ENCODE data around the gene PPP2R5A.
"Not testable (repeated sequence)": the region's sequence is repeated elsewhere in the genome, so short reads cannot be mapped to it uniquely, and the experiment has no call there.

PPP2R5A gene

DNA sequence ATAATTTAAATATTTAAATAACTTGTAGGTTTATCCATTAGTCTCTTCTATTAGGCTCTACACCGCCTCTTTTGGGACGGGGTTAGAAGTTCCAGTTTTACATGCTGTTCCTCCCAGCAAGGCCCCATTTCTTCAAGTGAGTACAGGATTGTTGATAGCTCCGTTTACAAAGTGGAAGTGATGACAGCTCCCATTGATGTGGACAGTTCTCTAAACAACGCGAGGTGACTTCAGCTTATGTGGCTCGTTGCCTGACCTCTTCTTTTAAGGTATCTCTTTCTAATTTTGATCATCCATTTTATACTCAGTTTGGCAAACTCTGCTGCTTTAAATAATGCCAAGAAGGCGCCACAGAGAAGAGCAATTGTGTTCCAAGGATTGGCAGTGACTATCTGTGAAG is 79.8 kb downstream of the PPP2R5A start:
- DNase-seq: no peak

DNA sequence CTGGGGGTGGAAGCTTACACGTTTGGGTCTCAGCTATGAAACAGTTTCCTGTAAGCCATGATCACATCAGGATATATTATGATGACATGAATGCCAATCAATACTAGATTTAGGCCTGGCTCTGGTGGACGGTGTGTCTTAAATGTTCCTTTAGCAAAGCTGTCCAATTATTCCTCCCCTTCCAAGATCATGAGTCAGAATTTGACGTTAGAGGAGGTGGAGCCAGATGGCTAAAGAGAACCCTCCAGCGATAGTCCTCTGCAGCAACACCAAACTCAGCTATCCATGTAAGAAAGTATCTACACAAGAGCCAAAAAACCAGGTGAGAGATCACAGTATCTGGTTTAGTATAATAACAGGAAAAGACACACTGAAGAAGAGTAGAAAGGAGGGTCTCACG is 81.7 kb downstream of the PPP2R5A start:
- no peak for DNase-seq

DNA sequence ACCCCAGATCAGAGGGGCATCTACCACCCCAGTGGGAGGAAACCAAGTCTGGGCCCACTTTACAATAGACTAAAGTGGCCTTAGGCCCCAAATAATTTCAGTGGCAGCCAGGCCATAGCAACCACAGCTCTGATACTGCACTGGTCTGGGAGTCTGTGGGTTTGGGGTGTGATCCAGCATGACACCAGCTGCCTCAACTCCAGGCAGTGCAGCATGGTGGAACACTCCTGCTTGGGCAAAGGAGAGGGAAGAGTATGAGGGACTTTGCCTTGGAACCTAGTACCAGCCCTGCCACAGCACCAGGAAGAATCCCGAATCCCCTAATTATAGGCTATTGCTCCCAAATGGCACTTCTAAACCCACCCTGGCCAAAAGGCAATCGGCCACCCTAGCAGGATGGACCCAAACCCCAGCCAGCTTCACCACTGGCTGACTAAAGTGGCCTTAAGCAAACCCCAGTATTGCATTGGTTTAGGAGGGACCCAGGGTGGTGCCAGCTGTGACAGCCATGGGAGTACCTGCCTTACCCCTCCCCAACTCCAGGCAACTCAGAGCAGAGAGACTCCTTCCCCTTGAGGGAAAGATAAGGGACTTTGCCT is 82.4 kb downstream of the PPP2R5A start:
- no peak for DNase-seq

DNA sequence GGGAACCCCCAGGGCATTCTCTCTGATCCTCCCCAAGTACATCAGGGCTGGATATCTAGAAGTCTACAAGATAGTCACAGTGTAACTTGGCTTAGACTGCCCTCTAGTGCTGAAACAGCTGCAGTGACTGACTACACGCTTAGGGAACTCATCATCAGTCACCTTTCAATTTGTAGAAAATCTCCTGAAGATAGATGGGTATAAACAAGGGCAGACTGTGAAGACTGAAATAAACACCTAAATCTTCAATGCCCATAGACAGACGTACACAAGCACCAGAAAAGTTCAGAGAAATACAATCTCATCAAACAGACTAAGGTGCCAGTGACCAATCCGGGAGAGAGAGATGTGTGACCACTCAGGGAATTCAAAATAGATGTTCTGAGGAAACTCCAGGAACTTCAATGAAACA is 82.9 kb downstream of the PPP2R5A start:
- peak; percentile 77 for DNase-seq

DNA sequence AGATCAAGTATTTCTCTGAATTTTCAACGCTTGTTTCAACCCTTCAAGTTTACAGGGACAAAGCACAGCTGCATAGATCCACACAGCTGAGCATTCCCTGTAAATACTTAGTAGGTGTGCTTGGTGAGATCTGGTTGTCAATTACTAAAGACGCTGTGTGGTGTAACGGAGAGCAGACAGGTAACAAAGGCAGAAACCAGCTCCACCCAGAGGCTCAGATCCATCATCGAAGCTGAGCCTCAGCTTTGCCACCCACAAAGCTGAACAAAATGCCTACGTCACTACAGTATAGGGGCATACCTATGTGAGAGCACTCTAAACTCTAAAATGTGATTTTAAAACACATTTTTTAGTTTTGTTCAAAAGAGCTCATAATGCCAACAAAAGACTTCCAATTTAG is 90.8 kb downstream of the PPP2R5A start:
- no peak for DNase-seq

DNA sequence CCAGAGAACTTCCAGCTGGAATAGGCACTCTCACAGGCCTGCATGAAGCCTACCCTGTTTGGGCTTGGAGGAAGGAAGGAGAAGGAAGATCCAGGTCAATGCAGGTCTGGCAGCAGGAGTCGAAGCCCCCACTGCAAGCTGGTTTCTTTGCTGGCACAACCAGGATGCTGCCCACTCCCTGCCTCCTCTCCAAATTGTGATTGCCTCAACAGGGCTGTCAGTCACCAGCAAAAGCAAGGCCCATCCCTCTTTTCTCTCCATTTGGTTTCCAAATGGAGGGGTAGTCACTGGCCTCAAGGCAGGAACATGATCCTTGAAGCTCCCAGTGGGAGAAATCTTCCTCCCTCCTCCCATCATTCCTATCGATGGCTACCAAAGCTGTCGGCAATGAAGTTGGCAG is 92.4 kb downstream of the PPP2R5A start:
- no peak for DNase-seq

DNA sequence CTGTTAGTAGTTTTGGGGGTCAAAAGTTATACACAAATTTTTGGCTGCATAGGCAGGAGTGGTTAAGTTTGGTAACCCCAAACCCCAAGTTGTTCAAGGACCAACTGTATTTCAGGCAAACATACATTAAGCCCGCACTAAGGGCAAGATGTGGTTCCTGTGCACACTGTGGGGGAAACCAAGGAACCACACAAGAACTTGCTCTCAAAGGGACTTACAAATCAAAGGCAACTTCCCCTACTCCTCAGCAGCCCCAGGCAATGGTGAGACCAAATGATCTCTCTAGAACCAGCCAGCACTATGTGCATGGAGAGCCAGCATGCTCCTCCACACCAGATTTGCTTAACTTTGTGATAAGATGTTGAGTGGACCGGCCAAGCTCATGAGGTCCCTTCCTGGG is 94.2 kb downstream of the PPP2R5A start:
- no peak for DNase-seq

DNA sequence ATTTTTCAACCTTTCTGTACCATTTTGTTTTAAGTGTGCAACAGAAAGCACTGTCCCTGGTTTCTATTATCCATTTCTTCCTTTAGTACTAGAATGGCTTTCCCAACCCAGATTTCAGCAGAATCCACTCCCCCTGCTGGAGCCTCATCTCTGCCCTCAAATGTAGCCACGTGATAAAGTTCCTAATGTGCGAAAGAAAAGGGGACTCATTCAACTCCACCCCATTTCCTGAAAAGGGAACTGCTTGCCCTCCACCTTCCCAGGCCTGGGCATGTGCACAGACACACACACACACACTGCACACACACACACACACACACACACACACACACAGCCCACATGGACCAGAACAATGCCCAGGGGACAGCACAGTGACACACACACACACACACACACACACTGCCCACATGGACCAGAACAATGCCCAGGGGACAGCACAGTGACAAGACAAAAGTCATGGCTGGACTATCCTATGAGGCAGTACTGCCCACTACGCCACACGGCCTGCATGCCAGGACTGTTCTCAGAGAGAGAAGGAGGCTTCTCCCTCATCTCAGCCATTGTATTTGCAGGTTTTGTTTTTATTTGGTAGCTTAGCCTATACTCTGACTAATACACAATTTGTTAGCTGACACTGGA is 96.3 kb downstream of the PPP2R5A start:
- DNase-seq: no peak

DNA sequence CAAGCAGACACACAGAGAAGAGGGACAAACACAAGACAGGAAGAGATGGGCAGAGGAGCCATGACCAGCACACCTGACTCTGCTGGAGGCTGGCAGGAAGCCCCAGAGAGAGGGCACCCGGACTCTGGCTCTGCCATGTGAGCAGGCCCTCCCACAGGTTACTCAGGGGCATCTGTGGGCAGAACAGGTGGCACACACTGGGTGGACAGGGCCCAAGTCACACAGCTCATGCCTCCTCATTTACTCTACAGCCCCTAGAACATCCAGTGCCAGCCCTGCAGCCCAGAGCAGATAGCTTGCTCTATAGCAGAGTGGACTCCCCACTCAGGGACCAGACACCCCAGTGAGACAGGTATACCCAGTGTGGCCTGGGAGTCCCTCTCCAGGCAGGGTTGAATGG is 100.8 kb downstream of the PPP2R5A start:
- DNase-seq: no peak

DNA sequence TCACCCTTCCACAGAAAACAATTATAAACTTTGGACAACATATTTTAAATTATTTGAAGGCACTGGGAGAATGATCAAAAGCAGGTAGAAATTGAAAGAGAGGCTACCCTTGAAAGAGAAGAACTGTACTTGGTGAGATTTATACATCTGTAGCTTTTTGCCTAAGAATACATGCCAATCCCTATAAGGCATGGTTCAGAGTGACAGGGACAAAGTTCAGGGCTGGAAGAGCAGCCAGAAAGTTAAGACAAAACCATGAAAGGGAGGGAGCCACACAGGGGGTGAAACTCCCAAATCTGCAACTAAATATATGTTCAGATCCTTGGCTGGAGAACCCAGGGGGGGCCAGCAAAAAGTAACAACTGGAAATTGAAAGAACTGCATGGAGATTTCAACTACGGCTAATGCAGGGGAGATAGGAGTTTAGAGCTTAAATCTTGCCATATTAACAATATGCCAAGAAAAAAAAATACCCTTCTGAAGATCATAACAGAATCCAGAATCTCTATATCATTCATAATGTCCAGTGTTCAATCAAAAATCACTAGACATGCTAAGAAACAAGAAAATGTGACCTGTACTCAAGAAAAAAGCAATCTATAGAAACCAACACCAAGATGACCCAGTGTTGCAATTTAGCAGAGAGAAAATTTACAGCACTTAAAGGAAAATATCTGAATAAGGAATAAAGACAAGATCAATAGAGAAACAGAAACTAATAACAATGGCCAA is 103.9 kb downstream of the PPP2R5A start:
- DNase-seq: no peak

DNA sequence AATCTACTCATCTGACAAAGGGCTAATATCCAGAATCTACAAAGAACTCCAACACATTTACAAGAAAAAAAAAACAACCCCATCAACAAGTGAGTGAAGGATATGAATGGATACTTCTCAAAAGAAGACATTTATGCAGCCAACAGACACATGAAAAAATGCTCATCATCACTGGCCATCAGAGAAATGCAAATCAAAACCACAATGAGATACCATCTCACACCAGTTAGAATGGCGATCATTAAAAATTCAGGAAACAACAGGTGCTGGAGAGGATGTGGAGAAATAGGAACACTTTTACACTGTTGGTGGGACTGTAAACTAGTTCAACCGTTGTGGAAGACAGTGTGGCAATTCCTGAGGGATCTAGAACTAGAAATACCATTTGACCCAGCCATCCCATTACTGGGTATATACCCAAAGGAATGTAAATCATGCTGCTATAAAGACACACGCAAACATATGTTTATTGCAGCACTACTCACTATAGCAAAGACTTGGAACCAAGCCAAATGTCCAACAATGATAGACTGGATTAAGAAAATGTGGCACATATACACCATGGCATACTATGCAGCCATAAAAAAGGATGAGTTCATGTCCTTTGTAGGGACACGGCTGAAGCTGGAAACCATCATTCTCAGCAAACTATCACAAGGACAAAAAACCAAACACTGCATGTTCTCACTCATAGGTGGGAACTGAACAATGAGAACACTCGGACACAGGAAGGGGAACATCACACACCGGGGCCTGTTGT is 110.6 kb downstream of the PPP2R5A start:
- not testable (repeated sequence) for DNase-seq

DNA sequence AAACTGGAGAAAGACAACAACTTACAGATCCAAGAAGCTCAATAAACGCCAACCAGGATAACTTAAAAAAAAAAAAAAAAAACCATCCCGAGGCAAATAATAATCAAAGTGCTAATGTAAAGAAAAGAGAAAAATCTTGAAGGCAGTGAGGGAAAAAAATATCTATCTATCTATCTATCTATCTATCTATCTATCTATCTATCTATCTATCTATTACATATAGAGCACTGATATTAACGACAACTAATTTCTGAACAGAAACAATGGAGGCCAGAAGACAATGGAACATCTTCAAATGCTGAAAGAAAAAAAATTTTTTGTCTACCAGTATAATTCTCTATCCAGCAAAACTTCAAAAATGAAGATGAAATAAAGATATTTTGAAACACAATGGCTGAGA is 111.4 kb downstream of the PPP2R5A start:
- DNase-seq: no peak

DNA sequence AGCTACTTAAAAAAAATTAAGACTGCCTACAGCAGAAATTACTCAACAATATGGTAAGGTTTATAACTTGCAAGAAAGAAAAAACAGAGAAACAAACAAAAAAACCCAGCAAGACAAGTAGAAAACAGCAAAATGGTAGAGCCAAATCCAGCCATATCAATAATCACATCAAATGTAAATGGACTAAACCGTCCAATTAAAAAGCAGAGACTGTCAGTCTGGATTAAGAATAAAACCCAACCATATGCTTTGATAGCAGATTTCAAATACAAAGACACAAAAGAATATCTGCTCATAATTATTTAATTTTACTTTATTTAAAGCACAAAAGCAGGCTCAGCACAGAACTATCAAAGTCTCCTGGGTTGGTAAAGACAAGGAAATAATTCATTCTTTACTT is 112.0 kb downstream of the PPP2R5A start:
- no peak for DNase-seq

DNA sequence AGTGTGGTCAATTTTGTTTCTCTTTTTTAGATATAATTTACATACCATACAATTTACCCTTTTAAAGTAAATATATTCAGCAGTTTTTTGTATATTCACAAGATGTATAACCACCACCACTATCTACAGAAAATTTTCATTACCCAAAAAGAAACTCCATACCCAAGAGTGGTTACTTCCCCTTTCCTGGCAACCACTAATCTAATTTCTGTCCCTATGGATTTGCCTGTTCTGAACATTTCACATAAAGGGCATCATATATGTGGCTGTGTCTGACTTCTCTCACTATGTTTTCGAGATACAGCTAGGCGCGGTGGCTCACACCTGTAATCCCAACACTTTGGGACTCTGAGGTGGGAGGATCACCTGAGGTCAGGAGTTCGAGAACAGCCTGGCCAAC is 115.8 kb downstream of the PPP2R5A start:
- DNase-seq: no peak

DNA sequence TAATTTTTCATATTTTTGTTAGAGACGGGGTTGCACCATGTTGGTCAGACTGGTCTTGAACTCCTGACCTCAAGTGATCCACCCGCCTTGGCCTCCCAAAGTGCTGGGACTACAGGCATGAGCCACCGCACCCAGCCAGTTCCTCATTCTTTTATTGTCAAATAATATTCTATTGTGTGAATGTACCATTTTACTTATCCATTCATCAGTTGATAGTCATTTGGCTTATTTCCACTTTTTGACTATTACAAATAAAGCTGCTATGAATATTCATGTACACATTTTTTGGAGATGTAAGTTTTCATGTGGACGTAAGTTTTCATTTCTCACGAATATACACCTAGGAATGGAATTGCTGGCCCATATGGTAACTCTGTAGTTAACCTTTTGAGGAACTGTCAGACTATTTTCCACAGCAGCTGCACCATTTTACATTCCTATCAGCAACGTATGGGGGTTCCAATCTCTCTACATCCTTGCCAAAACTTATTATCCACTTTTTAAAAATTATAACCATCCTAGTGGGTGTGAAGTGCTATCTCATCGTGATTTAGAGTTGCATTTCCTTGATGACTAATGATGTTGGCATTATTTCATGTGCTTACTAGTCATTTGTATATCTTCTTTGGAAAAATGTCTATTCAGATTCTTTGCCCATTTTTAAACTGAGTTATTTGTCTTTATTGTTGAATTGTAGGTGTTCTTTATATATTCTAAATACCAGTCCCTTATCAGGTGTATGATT is 116.8 kb downstream of the PPP2R5A start:
- no peak for DNase-seq

DNA sequence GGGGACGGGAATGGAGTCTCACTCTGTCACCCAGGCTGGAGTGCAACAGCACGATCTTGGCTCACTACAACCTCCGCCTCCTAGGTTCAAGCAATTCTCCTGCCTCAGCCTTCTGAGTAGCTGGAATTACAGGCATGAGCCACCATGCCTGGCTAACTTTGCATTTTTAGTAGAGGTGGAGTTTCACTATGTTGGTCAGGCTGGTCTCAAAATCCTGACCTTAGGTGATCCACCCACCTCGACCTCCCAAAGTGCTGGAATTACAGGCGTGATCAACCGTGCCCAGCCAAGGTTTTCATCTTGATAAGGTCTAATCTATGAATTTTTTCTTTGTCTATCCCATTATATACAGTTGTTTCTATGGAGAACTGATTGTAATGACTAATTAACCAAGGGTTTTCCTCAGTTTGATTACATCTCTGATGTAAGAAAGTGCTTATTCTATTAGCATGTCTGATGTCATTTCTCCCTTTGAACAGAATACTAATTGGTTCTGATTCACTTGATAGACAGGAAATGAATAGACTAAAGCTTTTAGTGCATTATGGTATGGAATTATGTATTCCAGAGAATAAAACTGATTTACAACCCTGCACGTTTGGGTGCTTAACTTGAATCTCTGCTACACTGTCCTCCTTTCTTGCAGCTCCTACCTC is 117.6 kb downstream of the PPP2R5A start:
- DNase-seq: no peak

DNA sequence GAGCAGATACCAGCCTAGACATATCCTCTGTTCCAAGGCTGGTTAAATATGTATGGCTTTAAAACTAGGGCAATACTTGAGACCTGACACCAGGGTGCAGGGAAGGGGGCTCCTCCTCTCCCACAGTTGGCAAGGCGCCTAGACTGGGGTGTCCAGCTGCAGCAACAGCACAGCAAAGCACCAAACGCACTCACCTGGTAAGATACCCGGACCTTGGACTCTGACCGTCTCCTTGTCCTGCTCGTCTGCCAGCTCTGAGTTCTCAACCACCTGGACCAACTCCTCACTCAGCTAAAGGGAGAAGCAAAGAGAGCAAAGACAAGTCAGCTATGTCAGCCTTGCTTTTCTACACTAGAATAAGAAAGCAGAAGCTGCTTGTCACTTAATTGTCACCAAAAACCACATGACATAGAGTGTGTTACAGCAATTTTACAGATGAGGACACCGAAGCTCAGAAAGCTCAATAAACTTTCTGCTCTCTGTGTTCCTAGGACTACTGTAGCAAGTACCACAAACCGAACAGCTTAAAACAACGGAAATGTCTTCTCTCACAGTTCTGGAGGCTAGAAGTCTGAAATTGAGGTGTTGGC is 125.1 kb downstream of the PPP2R5A start:
- no peak for DNase-seq
